Measurements from ENCODE around the gene CCT5. TPM values are rescaled to one million over a fixed set of nuclear protein-coding genes. Genes with fewer than 3 reads are reported as not detected.

CCT5 gene
- total and polyA plus RNA-seq, 10 of the 15 experiments (the other 5 are each of a cell fraction or from before 2014, with no cell fraction given), result 376 to 637 (median 543) TPM

GRCh38 chr5:10214041-10214440 lies 36.0 kb upstream of the CCT5 start:
- no peaks in the 10 kb centered on the region for H3K36me3 ChIP-seq (ENCODE audit: control insufficient read depth in 2 of 2, insufficient read depth in 2 of 2, low read length in 1 of 2)
- no peak overlapping the region for H3K4me2 ChIP-seq (ENCODE audit: control insufficient read depth, insufficient read depth)
- FAIRE-seq, result no peak
- no peak overlapping the region for H2AFZ ChIP-seq (ENCODE audit: control insufficient read depth, low read depth, low read length)
- in situ Hi-C loops (cut with MboI), result no loop called here
- TF ChIP-seq, protein P1, sequence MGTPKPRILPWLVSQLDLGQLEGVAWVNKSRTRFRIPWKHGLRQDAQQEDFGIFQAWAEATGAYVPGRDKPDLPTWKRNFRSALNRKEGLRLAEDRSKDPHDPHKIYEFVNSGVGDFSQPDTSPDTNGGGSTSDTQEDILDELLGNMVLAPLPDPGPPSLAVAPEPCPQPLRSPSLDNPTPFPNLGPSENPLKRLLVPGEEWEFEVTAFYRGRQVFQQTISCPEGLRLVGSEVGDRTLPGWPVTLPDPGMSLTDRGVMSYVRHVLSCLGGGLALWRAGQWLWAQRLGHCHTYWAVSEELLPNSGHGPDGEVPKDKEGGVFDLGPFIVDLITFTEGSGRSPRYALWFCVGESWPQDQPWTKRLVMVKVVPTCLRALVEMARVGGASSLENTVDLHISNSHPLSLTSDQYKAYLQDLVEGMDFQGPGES (IDR thresholded peaks at IDR 0.05), result no peak
- TF ChIP-seq RAD51 (IDR thresholded peaks at IDR 0.05) (no peak), TAF1 (IDR thresholded peaks at IDR 0.05; ENCODE audit: borderline replicate concordance, low read depth, low read length) (no peak)
- TF ChIP-seq, protein P2, sequence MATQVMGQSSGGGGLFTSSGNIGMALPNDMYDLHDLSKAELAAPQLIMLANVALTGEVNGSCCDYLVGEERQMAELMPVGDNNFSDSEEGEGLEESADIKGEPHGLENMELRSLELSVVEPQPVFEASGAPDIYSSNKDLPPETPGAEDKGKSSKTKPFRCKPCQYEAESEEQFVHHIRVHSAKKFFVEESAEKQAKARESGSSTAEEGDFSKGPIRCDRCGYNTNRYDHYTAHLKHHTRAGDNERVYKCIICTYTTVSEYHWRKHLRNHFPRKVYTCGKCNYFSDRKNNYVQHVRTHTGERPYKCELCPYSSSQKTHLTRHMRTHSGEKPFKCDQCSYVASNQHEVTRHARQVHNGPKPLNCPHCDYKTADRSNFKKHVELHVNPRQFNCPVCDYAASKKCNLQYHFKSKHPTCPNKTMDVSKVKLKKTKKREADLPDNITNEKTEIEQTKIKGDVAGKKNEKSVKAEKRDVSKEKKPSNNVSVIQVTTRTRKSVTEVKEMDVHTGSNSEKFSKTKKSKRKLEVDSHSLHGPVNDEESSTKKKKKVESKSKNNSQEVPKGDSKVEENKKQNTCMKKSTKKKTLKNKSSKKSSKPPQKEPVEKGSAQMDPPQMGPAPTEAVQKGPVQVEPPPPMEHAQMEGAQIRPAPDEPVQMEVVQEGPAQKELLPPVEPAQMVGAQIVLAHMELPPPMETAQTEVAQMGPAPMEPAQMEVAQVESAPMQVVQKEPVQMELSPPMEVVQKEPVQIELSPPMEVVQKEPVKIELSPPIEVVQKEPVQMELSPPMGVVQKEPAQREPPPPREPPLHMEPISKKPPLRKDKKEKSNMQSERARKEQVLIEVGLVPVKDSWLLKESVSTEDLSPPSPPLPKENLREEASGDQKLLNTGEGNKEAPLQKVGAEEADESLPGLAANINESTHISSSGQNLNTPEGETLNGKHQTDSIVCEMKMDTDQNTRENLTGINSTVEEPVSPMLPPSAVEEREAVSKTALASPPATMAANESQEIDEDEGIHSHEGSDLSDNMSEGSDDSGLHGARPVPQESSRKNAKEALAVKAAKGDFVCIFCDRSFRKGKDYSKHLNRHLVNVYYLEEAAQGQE (IDR thresholded peaks at IDR 0.05; ENCODE audit: low read depth, low read length), result no peak
- ChIA-PET RAD21 (ENCODE audit: unreplicated experiment) (no interaction called here), POLR2A (no interaction called here), CTCF (interaction anchor here (1.3 kb wide), 1 partner anchor 10 kb away, joined by 3 read pairs; no protein-coding TSS in a partner anchor), SMC1A (ENCODE audit: uncharacterized antibody, unreplicated experiment) (no interaction called here)
- H3K27ac ChIP-seq (ENCODE audit: control insufficient read depth, insufficient read depth), result no peak overlapping the region
- H4K20me1 ChIP-seq (ENCODE audit: control insufficient read depth, insufficient read depth), result no peaks in the 10 kb centered on the region
- H3K9me3 ChIP-seq (replicated peaks; ENCODE audit: control insufficient read depth, insufficient read depth, low read length), result no peaks in the 10 kb centered on the region
- ATAC-seq, result no peak
- 89% methylated on average over 2 of the region's 2 CpGs for WGBS (ENCODE audit: insufficient coverage, insufficient replicate concordance, low lambda C conversion rate, missing lambda C conversion rate)
- H3K4me1 ChIP-seq (ENCODE audit: control insufficient read depth, insufficient read depth, low read length), result no peaks in the 10 kb centered on the region
- no peak overlapping the region for H3K4me3 ChIP-seq
- H3K79me2 ChIP-seq (ENCODE audit: control insufficient read depth, insufficient read depth, low read length), result no peaks in the 10 kb centered on the region
- DNase-seq (ENCODE audit: low read depth, low spot score), result no peak
- intact Hi-C loops (cut with micrococcal nuclease; ENCODE audit: unreplicated experiment), result no loop called here
- no TSS peak for BruUV-seq (replicated peaks)
- H3K27me3 ChIP-seq (replicated peaks in 1 of 2; ENCODE audit: control insufficient read depth in 2 of 2, insufficient read depth in 2 of 2, low read length in 1 of 2), result no peaks in the 10 kb centered on the region
- H3K9ac ChIP-seq (ENCODE audit: control insufficient read depth, insufficient read depth, low read length), result no peak overlapping the region

Measured in GM12878 (cell line).